ENCODE data around the gene BMP8B.
"Not testable (repeated sequence)": the region's sequence is repeated elsewhere in the genome, so short reads cannot be mapped to it uniquely, and the experiment has no call there.

Gene BMP8B

DNA sequence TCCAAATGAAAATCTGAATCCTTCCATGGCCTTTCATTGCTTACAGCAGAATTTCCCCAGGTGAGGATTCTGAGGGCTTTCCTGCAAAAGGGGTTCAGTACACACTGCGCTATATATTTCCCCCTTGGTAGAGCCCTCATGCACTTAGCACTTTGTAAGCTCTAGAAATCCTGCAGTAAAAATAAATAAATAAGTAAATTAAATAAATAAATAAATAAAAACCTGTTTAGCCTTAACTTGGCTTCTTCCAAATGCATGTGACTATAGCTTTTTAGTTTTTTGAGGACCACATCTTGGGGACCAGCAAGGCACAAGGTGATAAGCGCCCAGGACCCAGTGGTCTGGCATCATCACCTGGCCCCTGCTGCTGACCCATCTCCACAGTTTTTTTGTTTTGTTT, 3.2 kb upstream of the BMP8B start:
- TF ChIP-seq, protein P1, sequence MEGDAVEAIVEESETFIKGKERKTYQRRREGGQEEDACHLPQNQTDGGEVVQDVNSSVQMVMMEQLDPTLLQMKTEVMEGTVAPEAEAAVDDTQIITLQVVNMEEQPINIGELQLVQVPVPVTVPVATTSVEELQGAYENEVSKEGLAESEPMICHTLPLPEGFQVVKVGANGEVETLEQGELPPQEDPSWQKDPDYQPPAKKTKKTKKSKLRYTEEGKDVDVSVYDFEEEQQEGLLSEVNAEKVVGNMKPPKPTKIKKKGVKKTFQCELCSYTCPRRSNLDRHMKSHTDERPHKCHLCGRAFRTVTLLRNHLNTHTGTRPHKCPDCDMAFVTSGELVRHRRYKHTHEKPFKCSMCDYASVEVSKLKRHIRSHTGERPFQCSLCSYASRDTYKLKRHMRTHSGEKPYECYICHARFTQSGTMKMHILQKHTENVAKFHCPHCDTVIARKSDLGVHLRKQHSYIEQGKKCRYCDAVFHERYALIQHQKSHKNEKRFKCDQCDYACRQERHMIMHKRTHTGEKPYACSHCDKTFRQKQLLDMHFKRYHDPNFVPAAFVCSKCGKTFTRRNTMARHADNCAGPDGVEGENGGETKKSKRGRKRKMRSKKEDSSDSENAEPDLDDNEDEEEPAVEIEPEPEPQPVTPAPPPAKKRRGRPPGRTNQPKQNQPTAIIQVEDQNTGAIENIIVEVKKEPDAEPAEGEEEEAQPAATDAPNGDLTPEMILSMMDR (IDR thresholded peaks at IDR 0.05; ENCODE audit: low read depth, low read length), result no peak
- no peak overlapping the region for H3K4me3 ChIP-seq (ENCODE audit: low read depth, low read length)

DNA sequence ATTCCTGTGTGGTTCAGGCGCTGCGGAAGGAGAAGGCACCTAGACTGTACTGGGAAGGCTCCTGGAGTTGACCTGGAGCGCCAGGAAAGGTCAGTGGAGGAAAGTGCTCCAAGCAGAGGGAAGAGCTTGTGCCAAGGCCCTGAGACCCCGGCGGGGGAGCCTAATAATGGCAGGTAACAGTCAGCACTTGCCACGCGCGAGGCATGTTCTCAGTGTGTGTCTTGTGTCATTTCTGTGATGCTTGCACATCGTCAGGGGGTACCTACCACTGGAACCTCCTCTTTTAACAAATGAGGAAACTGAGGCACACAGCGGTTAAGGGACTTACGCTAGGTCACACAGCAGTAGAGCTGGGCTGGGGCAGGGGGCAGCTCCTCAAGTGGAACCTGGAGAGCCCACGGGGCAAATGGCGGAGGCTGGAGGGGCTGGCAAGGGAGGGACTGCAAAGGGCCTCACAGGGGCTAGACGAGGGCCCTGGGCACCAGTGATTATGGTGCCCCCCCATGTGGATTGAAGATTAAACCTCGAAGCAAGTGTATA, 976 bp upstream of the BMP8B start:
- no peak overlapping the region for H3K4me3 ChIP-seq (ENCODE audit: low read depth, low read length)
- TF ChIP-seq, protein P1 (IDR thresholded peaks at IDR 0.05; ENCODE audit: low read depth, low read length), result no peak

DNA sequence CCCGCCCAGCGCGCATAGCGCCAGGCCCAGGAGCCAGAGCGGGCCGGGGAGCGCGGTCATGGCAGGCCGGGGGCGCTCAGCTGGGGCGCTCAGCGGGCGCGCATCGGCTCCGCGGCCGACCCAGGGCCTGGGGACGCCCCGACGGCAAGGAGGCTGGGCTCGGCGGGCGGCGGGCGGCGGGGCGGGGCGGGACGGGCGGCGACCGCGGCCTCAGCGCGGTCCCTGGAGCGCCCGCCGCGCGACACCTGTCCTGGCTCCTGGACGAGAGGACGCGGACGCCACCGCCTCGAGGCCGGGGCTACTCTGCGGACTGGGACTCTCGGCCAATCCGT, 273 bp downstream of the BMP8B start:
- no peak overlapping the region for H3K4me3 ChIP-seq (ENCODE audit: low read depth, low read length)
- TF ChIP-seq, protein P1 (IDR thresholded peaks at IDR 0.05; ENCODE audit: low read depth, low read length), result no peak

DNA sequence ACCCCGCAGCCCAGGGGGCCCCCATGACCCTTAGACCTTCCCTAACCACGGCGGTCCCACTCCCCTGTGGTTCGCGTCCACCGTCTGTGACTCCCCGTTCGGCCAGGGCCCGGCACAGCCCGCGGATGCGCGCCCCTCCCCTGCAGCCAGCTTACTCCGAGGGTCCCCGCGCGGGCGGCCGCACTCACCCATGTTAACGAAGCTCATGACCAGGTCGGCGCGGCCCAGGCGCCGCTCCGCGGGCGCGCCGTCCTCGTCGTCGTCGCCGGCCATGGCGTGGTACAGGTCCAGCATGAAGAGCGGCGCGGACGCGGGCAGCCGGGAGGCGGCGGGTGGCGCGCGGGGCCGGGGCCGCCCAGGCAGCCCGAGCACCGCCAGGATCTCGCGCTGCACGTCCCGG, 701 bp downstream of the BMP8B start:
- H3K4me3 ChIP-seq (ENCODE audit: low read depth, low read length), result not testable (repeated sequence)

DNA sequence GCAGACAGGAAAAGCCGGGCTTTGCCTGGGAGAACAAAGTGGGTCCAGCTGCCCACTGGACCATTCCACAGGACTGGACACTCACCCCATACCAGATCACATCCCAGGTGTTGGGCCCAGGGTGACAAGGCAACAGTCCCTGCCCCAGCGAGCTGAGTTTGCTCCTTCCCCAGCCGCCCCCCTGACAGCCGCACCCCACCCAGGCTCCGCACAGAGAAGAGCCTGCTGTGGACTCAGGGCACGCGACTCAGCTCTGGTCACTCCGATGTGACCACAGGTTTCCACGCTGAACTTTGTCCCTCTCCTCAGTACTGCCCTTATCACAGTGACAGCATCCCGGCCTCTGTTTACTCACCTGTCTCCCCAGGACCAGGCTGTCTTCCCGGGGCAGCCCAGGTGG, 1.2 kb downstream of the BMP8B start:
- H3K4me3 ChIP-seq (ENCODE audit: low read depth, low read length), result no peak overlapping the region
- TF ChIP-seq, protein P1 (IDR thresholded peaks at IDR 0.05; ENCODE audit: low read depth, low read length), result no peak

DNA sequence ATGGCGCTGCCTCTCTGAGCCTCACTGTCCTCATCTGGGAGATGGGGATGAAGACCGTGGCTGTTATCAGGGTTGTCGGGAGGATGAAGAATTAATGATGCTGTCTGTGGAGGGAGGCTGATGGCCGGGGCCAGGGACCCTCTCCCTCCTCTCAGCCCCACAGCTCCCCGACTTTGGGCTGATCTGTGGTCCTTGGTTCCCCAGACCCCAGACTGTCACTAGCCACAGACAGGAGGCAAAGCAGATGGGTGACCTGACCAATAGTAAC, 1.6 kb downstream of the BMP8B start:
- H3K4me3 ChIP-seq (ENCODE audit: low read depth, low read length), result not testable (repeated sequence)

DNA sequence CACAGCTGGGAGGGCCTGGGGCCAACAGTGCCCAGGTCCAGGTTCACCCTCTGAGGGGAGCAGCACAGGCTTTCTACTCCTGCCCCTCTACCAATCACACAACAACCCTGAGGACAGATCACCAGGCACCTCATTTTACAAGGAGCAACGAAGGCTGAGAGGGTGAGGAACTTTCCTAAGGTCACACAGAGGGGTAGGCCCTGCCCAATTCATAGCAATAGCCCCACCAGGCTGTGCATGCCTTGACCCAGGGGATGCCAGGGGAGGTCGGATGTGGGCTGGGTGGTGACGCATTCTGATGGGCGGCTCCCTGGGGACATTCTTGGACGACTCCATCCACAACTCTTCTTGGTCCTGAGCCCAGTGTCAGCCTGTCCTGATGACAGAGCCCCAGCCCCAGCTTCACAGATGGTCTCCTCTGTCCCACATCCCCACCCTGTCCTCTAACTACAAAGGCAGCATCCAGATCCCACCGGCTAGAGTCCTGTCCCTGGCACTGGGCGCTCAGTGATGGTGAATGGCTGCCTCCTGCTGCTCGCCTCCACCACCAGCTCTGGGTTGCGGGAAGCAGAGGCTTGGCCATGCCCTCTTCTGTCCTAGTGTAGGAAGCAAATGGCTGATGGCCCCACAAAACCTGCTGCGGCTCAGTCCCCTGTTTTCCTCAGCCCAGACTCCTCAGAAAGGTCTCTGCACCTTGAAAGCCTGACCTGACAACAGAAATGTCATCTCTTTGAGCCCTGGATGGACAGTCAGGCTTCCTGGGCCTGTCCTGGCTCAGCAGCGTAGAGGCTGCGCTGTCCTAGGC, 2.2 kb downstream of the BMP8B start:
- not testable (repeated sequence) for H3K4me3 ChIP-seq (ENCODE audit: low read depth, low read length)

DNA sequence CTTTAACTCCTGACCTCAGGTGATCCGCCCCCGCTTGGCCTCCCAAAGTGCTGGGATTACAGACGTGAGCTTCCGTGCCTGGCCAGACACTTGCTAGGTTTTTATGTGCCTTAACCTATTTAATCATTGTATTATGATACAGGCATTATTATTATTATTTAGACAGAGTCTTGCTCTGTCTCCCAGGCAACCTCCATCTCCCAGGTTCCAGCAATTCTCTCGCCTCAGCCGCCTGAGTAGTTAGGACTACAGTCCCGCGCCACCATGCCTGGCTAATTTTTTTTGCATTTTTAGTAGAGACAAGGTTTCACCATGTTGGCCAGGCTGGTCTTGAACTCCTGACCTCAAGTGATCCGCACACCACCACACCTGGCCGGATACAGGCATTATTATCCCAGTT, 6.0 kb downstream of the BMP8B start:
- H3K4me3 ChIP-seq (ENCODE audit: low read depth, low read length), result not testable (repeated sequence)

DNA sequence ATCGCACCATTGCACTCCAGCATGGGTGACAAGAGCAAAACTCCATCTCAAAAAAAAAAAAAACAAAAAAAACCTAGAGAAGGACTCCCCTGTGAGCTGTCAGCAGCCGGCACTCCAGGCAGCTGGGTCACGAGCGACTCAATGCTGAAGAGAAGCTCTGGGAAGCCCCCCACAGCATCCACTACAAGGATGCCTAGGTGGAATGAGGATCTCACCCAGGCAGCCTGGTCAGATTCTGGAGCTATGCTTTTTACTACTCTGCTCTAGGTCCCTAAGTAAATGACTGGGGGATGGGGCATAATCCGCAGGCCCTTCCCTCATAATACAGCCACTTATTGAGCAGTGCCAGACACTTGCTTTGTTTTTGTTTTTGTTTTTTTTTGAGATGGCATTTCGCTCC, 6.6 kb downstream of the BMP8B start:
- TF ChIP-seq, protein P1 (IDR thresholded peaks at IDR 0.05; ENCODE audit: low read depth, low read length), result no peak
- H3K4me3 ChIP-seq (ENCODE audit: low read depth, low read length), result no peak overlapping the region

DNA sequence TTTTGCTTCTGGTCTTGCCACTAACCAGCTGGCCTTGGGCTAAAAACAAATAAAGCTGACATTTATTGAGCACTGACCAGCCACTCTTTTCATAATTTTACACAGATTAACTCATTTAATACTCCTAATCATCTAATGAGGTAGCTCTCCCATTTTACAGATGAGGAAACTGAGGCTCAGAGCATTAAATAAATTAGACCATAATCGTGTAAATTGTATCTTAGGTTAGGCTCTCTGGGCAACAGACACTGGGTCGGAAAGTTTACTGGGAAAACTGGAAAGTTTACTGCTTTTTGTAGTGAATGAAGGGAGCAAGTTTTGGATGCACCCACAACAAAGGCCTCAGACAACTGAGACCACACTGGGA, 7.3 kb downstream of the BMP8B start:
- H3K4me3 ChIP-seq (ENCODE audit: low read depth, low read length), result no peak overlapping the region
- TF ChIP-seq, protein P1 (IDR thresholded peaks at IDR 0.05; ENCODE audit: low read depth, low read length), result no peak

Data from WI38 (cell line).